ENCODE results near the gene NDUFB5.

DNA sequence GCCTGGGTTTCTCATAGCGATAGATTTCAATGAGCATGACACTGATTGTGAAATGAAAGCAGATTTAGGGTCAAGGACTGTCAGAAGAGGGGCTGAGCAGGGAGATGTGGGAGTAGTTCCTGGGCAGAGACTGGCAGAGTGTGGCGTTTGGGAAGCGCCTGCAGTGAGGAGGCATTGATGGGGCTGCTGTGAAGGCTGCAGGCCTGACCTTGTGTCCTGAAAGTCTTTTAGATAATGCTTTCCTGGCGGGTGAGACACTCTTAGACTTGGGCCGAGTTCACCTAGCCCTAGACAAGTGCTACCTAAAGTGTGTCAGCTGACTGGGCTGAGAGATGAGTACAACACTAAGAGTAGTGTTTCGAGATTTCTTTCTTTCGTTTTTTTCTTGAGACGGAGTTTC lies 68.9 kb downstream of the NDUFB5 start:
- TF ChIP-seq ZNF624 (tag by site-specific recombination; IDR thresholded peaks at IDR 0.05) (no peak), SALL2 (tag by site-specific recombination; IDR thresholded peaks at IDR 0.05; ENCODE audit: borderline replicate concordance) (no peak), YY1 (tag by site-specific recombination; IDR thresholded peaks at IDR 0.05) (no peak)
- TF ChIP-seq, protein P1, sequence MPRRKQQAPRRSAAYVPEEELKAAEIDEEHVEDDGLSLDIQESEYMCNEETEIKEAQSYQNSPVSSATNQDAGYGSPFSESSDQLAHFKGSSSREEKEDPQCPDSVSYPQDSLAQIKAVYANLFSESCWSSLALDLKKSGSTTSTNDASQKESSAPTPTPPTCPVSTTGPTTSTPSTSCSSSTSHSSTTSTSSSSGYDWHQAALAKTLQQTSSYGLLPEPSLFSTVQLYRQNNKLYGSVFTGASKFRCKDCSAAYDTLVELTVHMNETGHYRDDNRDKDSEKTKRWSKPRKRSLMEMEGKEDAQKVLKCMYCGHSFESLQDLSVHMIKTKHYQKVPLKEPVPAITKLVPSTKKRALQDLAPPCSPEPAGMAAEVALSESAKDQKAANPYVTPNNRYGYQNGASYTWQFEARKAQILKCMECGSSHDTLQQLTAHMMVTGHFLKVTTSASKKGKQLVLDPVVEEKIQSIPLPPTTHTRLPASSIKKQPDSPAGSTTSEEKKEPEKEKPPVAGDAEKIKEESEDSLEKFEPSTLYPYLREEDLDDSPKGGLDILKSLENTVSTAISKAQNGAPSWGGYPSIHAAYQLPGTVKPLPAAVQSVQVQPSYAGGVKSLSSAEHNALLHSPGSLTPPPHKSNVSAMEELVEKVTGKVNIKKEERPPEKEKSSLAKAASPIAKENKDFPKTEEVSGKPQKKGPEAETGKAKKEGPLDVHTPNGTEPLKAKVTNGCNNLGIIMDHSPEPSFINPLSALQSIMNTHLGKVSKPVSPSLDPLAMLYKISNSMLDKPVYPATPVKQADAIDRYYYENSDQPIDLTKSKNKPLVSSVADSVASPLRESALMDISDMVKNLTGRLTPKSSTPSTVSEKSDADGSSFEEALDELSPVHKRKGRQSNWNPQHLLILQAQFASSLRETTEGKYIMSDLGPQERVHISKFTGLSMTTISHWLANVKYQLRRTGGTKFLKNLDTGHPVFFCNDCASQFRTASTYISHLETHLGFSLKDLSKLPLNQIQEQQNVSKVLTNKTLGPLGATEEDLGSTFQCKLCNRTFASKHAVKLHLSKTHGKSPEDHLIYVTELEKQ (tag by site-specific recombination; IDR thresholded peaks at IDR 0.05; ENCODE audit: borderline replicate concordance), result no peak
- TF ChIP-seq, protein P2, sequence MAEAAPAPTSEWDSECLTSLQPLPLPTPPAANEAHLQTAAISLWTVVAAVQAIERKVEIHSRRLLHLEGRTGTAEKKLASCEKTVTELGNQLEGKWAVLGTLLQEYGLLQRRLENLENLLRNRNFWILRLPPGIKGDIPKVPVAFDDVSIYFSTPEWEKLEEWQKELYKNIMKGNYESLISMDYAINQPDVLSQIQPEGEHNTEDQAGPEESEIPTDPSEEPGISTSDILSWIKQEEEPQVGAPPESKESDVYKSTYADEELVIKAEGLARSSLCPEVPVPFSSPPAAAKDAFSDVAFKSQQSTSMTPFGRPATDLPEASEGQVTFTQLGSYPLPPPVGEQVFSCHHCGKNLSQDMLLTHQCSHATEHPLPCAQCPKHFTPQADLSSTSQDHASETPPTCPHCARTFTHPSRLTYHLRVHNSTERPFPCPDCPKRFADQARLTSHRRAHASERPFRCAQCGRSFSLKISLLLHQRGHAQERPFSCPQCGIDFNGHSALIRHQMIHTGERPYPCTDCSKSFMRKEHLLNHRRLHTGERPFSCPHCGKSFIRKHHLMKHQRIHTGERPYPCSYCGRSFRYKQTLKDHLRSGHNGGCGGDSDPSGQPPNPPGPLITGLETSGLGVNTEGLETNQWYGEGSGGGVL (tag by site-specific recombination; IDR thresholded peaks at IDR 0.05), result no peak

All from HEK293 (cell line).